Peyer's patch (tissue), 4 donors: ENCODE measurements around the gene TMTC2. TPM values are rescaled to one million over a fixed set of nuclear protein-coding genes. Genes with fewer than 3 reads are reported as not detected.

Experiments
- DNase-seq, 3 donors: peaks; one replicate each; pipeline ENCODE4 v3.0.0-alpha.2; 2017 to 2019
- H3K27ac ChIP-seq, 4 donors: fragments of 200-600 bp; sonication (generic); one replicate each; pipeline ENCODE4 v1.5.1; 2016 to 2019
- H3K27me3 ChIP-seq, 2 donors: fragments of 200-600 bp; sonication (generic); one replicate each; pipeline ENCODE4 v1.5.1; 2019
- H3K36me3 ChIP-seq, 3 donors: fragments of 200-600 bp; sonication (generic); one replicate each; pipeline ENCODE4 v1.5.1; 2016 to 2019
- H3K4me1 ChIP-seq, 4 donors: fragments of 200-600 bp; sonication (generic); one replicate each; pipeline ENCODE4 v1.5.1; 2016 to 2019
- H3K4me3 ChIP-seq, 4 donors: fragments of 200-600 bp; sonication (generic); 1 replicate in 3 of 4; 2 replicates in 1 of 4; pipeline ENCODE4 v1.5.1; 2016 to 2019; ENCODE audit warnings: mild to moderate bottlenecking in 1 of 4
- H3K9me3 ChIP-seq, 4 donors: fragments of 200-600 bp; sonication (generic); one replicate each; pipeline ENCODE4 v1.5.1; 2016 to 2019; ENCODE audit warnings: mild to moderate bottlenecking in 1 of 4
- CTCF ChIP-seq, 6 experiments: fragments of 450-650 bp in 4 of 6; fragments of 200-600 bp in 2 of 6; sonication (generic) in 1 of 6; IDR thresholded peaks; one replicate each; pipeline ENCODE4 v1.5.1; 2017 to 2019; ENCODE audit warnings: antibody characterized with exemption in 6 of 6, mild to moderate bottlenecking in 3 of 6, moderate library complexity in 1 of 6
- POLR2A ChIP-seq, 2 donors: fragments of 450-650 bp; IDR thresholded peaks; one replicate each; pipeline ENCODE4 v1.5.1; 2017; ENCODE audit warnings: antibody characterized with exemption in 2 of 2, mild to moderate bottlenecking in 2 of 2, moderate library complexity in 2 of 2
- total RNA-seq, 4 donors: library from RNA; depleted of rRNA; stranded (reverse); fragments of >200 nt; gene quantifications; one replicate each; pipeline ENCODE4 v1.1.0, GENCODE V29; 2016

The TMTC2 gene
- total RNA-seq, 4 donors from 2014 or later: 7.0 to 19.8 (median 8.5) TPM

GRCh38 chr12:82818271-82819035 is 131.7 kb downstream of the TMTC2 start:
- H3K27ac ChIP-seq: no peak overlapping the region
- TF ChIP-seq POLR2A (IDR thresholded peaks at IDR 0.05): no peak
- TF ChIP-seq CTCF (IDR thresholded peaks at IDR 0.05): no peak
- no peak for DNase-seq
- no peaks in the 10 kb centered on the region for H3K36me3 ChIP-seq
- no peaks in the 10 kb centered on the region for H3K27me3 ChIP-seq
- H3K9me3 ChIP-seq: no peaks in the 10 kb centered on the region
- no peak overlapping the region for H3K4me3 ChIP-seq
- H3K4me1 ChIP-seq: no peaks in the 10 kb centered on the region

DNA sequence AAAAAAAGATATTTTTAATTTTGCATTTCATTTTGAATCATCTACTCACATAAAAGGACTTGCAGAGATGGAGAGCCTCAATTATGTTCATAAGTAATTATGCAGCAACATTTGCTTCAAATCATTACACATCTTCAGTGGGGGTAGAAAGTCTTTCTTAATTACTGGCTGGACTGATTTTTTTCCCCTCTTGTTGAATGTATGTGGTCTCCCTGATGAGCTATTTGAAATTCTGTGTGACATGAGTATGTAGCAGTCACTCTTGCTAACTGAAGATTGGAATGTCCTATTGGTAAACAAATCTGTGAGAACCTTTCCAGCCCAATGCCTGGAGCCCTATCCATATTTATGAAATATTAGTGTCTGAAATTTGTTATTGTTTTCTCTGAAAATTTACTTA is 139.8 kb downstream of the TMTC2 start:
- H3K4me1 ChIP-seq: no peaks in the 10 kb centered on the region
- no peak overlapping the region for H3K27ac ChIP-seq
- no peak overlapping the region for H3K4me3 ChIP-seq
- TF ChIP-seq POLR2A (IDR thresholded peaks at IDR 0.05) (no peak), CTCF (IDR thresholded peaks at IDR 0.05) (no peak)
- no peaks in the 10 kb centered on the region for H3K9me3 ChIP-seq
- no peaks in the 10 kb centered on the region for H3K36me3 ChIP-seq
- no peak for DNase-seq
- no peaks in the 10 kb centered on the region for H3K27me3 ChIP-seq

DNA sequence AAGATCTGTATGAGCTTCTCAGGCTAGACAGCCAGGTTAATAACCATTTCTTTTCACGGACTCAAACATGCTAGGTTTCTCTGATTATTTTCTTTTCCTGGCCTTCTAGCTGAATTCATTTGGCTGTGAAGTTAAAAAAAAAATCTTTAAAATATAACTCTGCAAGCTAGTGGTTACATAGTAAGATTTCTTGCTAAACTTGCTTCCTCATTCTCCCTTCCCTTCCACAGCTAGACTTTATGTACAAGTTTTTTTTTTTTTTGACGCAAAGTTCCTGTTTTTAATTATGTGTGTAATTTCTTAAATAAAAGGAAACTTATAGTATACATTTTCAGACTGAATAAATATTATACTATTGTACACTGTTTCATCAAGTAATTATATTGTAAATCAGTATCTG is 145.4 kb downstream of the TMTC2 start:
- no peak overlapping the region for H3K4me3 ChIP-seq
- H3K27me3 ChIP-seq: no peaks in the 10 kb centered on the region
- no peak overlapping the region for H3K27ac ChIP-seq
- no peaks in the 10 kb centered on the region for H3K4me1 ChIP-seq
- H3K9me3 ChIP-seq: no peaks in the 10 kb centered on the region
- TF ChIP-seq POLR2A (IDR thresholded peaks at IDR 0.05) (no peak), CTCF (IDR thresholded peaks at IDR 0.05) (no peak)
- no peaks in the 10 kb centered on the region for H3K36me3 ChIP-seq
- DNase-seq: no peak

DNA sequence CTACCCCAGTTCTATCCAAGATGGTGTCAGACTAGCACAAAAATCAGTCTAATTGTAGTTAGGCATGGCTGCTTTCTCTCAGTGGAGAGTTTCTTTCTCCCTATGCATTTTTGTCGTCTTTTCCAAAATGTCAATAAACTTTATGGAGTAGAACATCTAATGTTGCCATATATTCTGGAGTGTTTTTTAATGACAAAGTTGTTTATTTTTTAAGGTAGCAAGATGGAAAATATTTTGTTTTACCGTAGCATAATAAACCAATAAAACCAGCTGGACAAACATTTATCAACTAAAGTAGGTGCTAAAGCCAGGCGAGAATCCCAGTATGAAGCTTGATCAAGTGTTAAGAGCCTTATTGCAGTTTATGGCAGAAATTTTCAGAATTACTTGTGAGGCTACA is 146.3 kb downstream of the TMTC2 start:
- Histone ChIP-seq H3K27ac (no peak overlapping the region), H3K36me3 (no peaks in the 10 kb centered on the region), H3K9me3 (no peaks in the 10 kb centered on the region), H3K4me3 (no peak overlapping the region), H3K27me3 (no peaks in the 10 kb centered on the region), H3K4me1 (no peaks in the 10 kb centered on the region)
- TF ChIP-seq CTCF (IDR thresholded peaks at IDR 0.05) (no peak), POLR2A (IDR thresholded peaks at IDR 0.05) (no peak)
- no peak for DNase-seq

GRCh38 chr12:82833481-82833880 is 146.8 kb downstream of the TMTC2 start:
- no peak for DNase-seq
- TF ChIP-seq POLR2A (IDR thresholded peaks at IDR 0.05) (no peak), CTCF (IDR thresholded peaks at IDR 0.05) (no peak)
- Histone ChIP-seq H3K4me1 (no peaks in the 10 kb centered on the region), H3K27ac (no peak overlapping the region), H3K9me3 (no peaks in the 10 kb centered on the region), H3K36me3 (no peaks in the 10 kb centered on the region), H3K27me3 (no peaks in the 10 kb centered on the region), H3K4me3 (no peak overlapping the region)
